Erythroblast (primary cell): ENCODE results near the gene URI1.

Experiments
- GATA1 ChIP-seq: IDR thresholded peaks from 2 replicates; pipeline ENCODE4 v1.6.1; 2011; ENCODE audit warnings: low read depth, mild to moderate bottlenecking, control low read depth, low read length, moderate library complexity
- POLR2A ChIP-seq: IDR thresholded peaks from 2 replicates; pipeline ENCODE4 v1.6.1; 2011; ENCODE audit warnings: mild to moderate bottlenecking, low read length

GRCh38 chr19:30046522-30046921 is 104.5 kb downstream of the URI1 start:
- TF ChIP-seq POLR2A (no peak), GATA1 (no peak)
